Mesenteric fat pad (tissue), 1 donor: Measurements from ENCODE around the gene ANO4. TPM values are rescaled to one million over a fixed set of nuclear protein-coding genes. Genes with fewer than 3 reads are reported as not detected.

Experiments
- DNase-seq: peaks from one replicate; pipeline ENCODE4 v3.0.0-alpha.2; 2020; ENCODE audit warnings: low spot score
- long read RNA-seq: library from polyadenylated mRNA; unstranded; transcript quantifications from one replicate; pipeline ENCODE4 v2.0.0, GENCODE V29; 2020
- total RNA-seq: library from RNA; stranded (reverse); fragmentation: NEBNext Ultra II Directional; extraction: Animal tissue kit (Norgen Biotek cat#: 25700); gene quantifications from one replicate; pipeline ENCODE4 v1.2.1, GENCODE V29; 2021
- donor health status: DM: yes; HTN: yes; CAD: no.

The ANO4 gene
- 0.77 TPM for total RNA-seq
- long read RNA-seq = 0 reads

DNA sequence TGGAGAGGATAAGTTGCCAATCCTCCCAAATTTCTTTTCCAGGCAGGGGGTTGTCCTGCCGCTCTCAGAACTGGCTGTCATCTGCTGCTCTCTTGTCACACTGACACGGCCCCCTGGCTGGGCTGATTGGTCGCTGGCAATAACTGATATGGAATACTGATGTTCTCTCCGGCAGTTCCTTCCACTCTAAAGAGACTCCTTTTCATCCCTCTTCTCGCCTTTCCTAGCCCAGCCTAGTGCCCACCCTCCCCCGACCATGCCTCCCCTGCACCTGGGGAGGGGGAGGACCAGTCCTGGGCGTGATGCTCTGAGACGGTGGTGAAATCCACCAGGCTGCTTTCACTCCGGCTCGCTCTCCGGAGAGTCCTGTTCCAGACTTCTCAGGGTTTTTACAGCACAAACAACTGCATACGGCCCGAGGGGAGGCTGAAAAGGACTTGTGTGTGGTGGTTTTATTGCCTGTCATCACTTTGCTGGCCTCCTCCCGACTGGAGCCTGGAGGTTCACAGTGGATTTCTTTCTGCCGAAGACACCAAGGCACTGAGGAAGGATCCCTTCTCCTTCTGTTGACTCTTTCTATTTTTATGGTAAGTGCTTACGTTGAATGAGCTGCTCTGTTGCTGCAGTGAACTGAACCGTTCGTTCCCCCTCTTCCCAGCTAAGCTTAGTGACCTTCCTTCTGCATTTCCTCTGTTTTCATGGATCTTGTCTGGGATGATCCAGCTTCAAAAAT, at the start of gene ANO4:
ANO4 (plus strand) TSS at position 336 of the 733 bp plus-strand sequence. CDS start 107,010 bp downstream, outside the sequence.
- no peak for DNase-seq

DNA sequence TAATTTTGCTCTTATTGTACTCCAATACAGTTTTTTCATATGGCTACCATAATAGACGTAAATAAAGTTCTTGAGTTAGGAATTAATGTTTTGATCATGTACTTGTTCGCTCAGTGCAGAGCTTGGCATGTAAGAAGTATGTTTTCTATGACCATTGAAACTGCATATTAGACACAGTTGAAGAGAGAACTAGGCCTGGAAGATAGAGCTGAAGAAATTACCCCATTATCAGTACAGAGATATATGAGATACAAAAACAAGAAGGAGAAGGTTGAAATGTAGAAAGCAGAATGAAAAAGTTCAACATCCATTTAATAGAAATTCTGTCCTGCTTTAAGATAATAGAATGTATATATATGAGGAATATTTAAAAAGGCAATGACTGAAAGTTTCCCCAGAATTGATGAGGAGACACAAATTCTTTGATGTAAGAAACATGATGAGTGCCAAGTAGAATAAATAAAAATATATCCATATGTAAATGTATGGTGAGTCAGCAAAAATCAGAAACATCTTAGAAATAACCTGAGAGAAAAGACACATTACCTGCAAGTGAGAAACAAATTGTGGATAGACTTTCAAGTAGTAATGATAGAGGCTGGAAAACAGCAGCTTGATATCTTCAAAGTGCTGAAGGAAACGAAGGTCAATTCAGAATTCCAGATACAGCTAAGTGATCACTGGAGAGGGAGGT, 49.1 kb upstream of the ANO4 start:
- no peak for DNase-seq

DNA sequence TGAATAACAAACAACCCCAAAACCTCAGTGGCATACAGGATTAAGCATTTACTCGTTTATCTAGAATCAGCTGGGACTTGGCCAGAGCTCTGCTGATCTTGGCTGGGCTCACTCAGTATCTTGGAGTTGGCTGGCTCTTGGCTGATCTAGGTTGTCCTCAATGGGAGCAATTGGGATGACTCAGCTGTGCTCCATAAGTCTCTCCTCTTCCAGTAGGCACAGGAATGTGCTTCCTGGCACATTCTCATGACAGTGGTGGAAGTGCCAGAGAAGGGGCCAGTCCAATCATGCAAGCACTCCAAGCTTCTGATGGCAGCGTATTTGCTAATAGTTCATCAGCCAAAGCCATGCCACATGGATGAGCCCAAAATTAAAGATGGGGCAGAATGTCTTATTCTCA, 41.7 kb upstream of the ANO4 start:
- no peak for DNase-seq

DNA sequence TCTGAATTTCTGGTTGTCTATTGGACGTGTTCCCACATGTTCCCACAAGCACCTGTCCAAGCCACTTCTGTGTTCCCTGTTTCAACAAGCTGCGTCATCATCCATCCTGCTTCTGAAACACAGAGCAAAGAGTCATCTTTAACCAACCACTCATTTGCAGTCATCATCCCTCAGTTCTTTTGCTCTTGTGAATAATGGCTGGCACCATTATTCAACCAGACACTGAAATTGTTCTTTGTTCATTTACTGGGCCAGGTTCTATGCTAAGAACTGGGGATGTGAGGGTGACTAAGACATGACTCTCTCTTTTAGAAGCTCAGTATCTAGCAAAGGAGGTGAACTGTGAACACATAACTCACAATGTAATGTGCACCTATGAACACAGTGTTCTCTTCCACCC, 40.7 kb upstream of the ANO4 start:
- no peak for DNase-seq

DNA sequence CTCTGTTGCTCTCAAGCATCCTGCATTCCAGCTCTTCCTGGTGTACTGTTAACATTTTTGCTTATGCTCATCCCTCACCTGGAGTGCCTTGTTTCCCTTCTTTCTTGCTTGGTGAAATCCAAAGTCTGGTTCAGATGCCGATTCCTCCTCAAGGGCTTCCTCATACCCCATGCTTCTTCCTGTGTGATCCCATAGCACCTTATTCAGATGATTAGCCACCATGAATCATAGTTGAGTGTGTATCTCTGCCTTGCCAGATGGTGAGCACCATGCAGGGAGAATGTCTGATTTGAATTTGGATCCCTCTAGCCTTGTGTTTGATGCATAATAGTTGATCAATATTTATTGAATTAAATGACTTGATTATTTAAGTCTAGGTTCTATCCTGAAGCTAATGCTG, 39.4 kb upstream of the ANO4 start:
- DNase-seq = no peak

DNA sequence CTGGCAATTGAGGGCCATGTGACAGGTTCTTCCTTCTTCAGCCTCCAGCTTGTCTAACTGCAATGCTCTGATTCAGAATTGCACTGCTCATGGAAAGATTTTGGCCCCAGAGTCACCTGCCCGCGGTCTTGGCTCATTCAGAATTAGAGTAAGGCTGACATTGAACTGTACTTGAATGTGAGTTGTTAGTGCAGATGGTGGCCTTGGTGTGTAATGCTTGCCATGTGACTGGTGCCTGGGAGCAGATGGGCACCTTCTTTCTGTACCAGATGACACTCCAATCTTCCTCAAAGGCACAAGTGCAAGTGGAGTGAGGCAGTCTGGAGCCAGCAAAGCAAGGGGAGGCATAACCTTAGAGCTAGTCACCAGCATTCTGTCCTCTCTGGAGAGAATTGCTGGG, 36.5 kb upstream of the ANO4 start:
- DNase-seq = no peak

DNA sequence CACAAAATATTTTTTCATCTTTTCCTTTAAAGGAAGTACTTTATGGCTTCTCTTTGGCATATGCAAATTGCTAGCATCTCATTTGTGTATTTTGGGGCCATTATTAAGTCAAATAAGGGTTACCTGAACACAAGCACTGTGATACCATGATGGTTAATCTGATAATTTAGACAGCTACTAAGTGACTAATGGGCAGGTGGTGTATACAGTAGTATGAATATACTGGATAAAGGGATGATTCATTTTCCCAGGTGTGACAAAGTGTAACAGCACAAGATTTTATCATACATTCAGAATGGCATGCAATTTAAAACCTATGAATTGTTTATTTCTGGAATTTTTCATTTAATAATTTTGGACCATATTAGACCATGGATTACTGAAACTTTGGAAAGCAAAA, 27.2 kb upstream of the ANO4 start:
- no peak for DNase-seq

DNA sequence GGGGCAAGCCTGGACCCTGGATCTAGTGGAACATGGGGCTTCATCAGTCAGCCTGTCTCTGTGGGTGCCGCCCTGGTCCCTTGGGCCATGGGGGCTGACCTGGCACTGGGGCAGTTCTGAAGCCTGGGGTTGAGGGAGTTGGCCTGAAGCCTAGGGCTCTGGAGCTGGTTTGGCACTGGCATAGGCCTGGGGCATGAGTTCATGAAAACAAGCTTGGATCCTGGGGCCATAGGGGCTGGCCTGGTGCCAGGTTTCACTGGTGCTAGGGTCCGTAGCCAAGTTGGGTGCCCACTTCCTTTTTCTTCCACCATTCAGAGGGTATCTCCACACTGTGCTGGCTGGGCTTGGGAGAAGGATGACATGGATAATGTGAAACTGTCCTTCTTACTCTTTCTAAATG, 26.6 kb upstream of the ANO4 start:
- no peak for DNase-seq

DNA sequence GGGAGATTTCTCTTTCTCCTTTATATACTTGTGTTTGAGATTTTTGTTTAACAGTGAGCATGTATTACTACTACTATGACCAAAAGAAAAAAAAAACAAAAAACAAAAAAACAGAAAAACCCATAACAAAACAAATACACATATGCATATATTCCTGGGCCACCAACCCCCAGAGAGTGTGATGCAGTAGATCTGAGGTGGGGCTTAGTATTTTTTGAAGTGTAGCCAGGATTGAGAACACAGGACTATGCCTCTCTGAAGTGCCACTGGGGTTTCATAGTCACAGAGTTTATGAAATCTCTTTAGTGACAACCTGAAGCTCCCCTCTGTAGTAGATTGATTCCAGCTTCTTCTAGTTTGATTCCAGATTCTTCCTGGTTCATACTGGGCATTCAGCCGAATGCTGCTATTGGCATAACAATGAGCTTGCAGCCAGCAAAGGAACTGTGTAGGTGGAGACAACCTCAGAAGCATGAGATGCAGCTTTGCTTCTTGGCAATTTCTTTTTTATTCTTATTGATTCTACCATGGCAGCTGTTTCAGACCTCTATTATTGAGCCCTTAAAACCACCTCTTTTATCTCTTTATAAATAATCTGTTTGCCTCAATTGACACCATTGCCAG, 15.5 kb upstream of the ANO4 start:
- no peak for DNase-seq

DNA sequence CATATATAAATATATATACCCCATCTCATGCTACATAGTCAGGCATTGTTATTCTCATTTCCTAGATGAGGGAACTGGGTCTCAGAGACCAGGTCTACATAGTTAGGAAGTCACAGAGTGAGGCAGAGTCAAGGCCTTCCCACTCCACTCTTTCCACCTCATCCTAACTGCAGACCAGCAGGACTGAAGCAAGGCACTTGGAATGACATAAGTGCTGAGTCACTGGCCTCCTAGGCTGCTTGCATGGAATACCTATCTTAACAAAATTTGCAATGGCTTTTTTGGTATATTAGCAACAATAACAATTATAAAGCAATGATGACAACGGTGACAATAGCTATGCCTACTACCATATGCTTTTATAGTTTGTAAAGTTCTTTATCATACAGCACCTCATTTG, 5.4 kb upstream of the ANO4 start:
- DNase-seq = no peak

DNA sequence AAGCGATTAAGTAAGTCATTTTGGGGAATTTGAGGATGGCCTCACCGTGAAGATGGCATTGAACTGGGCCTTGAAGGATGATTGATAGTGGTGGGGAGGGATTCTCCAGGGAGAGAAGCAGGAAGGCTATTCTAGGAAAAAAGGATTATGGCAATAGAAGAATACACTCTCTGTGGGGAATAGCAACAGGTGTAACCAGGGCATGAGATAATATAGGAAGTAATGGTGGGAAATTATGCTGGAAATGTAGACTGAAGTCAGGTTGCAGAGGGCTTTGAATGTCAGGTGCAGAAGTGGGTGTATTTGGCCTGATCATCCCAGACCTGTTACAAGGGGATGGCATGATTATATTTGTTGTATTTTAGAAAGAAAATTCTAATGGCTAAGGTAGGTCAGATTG, 4.6 kb upstream of the ANO4 start:
- no peak for DNase-seq

DNA sequence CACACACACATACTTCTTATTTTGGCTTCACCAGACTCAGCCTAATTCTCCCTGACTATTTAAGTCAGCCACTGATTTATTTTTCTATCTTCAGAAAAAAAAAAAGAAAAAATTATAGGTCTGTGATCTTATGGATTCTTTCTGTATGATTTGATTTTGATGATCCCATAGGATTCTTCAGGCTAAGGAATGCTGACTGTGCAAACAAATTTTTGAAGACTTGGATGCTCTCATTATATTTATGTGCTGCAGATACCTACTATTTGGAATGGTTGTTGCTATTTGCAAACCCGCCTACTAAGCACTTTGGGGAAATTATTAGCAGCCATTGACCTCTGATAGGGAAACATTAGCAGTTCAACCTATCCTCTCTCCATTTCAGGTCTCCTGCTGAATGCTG, 4.0 kb upstream of the ANO4 start:
- no peak for DNase-seq

DNA sequence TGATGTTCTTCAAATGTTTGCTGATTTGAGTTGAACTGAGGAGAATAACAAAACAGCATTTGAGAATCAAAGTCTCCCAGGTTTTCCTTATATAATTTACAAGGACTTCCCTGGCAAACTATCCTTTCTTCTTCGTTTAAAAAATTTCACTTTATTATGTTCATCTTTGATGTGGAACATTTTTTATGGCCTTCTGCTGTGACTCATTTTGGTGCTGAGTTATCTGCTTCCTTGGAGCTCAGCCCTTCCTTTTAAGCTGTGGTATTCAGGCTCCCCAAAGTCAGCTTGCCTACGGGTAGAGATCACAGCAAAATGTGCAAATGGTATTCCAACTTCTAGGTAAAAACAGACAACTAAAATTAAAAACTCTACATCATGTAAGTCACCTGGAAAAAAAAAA, 1.4 kb upstream of the ANO4 start:
- DNase-seq = no peak

DNA sequence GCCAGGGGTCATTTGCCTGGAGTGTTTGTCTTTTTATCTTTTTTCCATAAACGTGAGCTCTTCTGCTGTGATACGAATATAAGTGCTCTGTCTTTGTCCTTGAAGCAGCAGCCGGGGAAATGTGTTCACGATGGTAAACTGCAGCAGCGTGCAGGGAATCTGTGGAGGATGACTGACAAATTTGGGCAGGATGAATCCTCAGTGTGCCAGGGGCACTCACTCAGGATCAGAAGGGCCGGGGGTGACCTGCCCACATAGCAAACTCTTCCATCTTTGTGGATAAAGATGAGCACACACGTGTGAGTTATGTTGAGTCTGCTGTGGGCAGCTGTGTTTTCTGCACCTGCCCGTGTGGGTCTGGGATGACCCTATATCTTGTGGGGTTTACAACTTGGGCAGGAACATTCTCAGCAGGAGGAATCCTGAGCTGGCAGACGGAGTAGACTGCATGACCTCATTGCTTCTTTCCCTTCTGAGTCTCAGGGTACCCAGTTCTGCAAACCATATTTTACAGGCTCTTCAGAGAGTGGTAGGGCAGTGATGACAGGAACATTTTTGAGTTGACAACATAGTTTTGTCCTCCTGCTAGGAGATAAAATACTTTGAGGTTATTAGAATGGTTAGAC, 711 bp downstream of the ANO4 start:
- DNase-seq = no peak

DNA sequence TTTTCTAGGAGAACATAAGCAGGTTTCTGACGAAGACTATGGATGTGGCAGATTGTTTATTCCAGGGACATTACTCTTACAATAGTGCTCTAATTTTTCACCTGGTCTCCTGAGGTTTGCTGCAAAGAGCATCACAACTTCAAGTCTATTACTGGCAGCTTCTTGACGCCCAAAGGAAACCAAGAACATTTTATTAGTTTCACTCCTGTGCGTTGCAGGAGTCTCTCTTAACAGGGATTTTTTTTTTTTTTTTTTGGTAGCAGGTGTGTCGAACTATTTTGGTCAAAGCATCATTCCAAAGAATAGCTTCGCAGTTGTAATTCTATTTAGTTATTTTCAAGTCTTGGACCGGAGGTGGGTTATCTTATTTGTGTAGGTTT, 1.2 kb downstream of the ANO4 start:
- no peak for DNase-seq

DNA sequence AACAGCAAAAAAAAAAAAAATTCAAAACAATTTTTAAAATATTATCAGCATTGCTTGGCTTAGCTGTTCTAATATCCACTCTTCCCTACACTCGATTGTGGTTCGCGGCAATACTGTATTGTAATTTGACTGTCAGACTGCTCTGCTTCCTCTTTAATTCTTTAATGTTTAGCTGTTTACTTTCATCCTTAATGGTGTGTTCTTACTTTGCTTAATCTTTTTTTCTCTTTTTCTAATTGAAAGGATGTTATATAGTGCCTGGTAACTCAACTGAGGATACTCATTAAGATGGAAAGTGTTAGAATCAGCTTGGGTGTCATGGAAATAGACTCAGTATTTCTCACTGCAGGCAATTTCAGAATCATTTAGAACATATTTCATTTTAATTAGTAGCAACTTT, 2.0 kb downstream of the ANO4 start:
- DNase-seq = no peak

DNA sequence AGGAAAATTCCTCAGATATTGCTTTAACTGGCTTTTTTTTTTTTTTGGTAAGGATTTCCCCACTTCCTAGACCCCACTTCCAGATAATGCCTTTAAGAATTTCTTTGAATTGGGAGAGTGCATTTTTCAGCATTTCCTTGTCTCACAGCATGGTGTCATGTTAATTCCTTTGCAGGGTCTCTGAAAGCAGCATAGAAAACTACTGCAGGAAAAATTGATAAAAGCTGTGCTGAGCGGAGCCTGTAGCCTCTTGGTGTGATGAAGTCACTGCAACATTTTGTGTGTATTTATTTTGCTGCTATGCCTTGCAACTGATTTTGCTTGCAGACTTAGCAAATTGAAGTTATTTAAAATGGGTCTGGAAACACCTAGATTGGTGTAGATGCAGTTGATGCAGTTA, 2.7 kb downstream of the ANO4 start:
- no peak for DNase-seq

DNA sequence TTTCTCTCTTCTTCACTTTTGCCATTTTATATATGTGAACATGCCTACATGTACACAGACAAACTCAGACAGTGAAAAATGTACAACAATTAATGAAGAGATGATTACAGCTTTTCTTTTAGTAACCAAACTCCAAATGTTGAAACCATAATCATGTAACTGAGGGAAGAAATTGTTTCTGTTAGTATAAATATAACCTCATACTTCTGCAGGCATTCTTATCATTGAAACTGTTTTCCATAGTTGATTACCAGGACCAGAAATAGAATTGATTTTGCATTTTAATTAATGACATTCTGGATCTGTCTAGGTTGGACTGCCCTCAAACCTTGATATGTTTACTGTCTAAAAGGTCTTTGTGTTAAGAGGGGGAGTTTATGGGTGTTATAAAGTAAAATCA, 3.2 kb downstream of the ANO4 start:
- no peak for DNase-seq

DNA sequence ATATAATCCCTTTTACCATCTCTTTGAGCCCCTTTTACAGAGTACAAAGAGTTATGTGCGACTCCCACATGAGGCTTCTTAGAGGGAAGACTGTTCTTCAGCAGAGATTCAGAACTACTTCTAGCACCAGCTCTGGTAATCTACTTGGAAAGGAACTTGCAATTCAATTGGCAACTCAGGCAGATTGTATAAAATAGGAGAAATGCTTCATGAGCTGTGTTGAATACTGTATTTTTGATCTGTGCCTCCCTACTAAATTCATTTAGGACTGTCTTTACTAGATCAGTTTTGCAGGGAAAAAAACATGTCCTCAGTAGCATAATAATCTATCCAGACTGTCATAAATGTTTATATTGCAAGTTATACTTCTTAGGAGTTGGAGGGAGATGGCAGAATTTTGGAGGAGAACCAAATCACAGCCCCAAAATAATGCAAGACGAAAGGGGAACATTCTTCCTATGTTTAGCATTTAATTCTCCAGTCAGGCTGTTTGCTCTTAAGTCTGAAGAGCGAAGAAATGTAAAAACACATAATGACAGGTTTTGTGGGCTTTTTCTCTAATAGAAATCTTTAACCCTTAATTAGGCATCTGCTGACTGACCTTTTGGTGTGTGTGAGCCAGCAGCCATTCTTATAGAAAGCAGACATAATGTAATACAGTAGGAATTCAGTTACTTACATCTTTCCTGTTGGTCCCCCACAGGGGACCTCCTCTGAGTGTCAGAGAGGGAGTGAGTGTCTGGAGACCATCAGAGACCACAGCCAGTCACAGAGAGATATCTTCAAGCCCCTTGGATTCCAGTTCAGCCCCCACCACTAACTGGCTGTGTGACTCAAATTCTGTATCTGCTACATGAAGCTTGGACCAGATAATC, 3.9 kb downstream of the ANO4 start:
- DNase-seq = no peak

DNA sequence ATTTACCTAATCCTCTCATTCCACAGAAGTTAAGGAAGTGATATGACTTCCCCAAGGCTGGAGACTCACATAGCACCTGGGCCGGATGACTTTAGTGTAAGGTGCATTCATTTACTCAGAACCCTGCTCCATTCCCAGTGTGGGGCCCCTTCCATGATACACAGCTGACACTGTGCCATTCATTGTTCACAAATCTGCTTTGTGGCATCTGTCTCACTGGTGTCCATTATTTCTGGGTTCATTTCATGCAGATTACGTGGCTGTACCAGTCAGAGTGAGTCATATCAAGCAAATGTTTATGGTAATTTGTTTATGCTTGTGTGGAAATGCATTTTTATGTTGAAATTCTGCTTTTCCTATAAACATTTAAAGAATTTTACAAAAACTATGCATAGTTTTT, 5.2 kb downstream of the ANO4 start:
- DNase-seq = no peak

DNA sequence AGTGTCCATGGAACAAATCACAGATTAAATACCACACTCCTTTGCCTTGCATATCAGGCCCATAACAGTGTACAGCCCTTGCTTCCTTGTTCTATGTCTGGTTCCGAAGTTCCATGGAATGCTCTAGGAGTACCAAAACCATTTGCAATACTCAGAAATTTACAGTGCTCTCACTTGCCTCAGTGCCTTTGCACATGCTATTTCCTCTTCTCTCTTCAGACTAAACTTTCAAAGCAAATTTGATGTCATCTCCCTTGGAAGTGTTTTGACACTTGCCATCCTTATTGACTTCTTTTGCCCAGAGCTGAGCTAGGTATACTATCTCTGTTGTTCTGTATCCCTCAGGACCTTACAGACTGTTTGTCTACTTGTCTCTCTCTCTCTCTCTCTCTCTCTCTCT, 6.1 kb downstream of the ANO4 start:
- DNase-seq = no peak
